Measurements from ENCODE around the gene DMAC1. TPM values are rescaled to one million over a fixed set of nuclear protein-coding genes. Genes with fewer than 3 reads are reported as not detected.

The DMAC1 gene
- total and polyA plus RNA-seq, 2 donors (not counting 1 experiment from before 2014, with no cell fraction given), result 9.8 to 25.7 TPM

DNA sequence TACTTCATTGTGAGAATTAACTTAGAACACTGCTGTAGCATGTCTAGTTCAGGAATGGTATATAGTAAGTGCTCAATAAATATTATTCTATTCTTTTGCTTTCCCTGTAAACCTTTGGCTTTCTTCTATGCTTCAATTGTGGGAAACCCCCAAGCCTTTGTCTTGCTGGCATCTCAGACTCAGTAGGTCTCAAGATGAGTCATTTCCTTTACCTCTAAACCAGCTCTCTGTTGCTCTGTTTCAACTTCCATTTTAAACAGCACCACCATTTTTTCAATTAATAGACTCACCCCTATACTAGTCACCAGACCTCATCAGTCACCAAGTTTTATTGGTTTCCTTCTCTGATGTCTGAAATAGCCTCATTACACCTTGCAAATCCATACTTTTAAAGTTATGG lies 43.5 kb downstream of the DMAC1 start:
- DNase-seq (no peak), ATAC-seq (ENCODE audit: low read depth) (no peak)
- no peak overlapping the region for H3K4me3 ChIP-seq (ENCODE audit: control extremely low read depth in 1 of 5, extremely low read depth in 1 of 5, insufficient read depth in 1 of 5, low read depth in 2 of 5, low read length in 4 of 5)
- ChIA-PET CTCF (no interaction called here), POLR2A (no interaction called here)
- Mint-ChIP-seq H3K9me3 (ENCODE audit: insufficient read depth) (no peaks in the 10 kb centered on the region), H3K4me1 (no peaks in the 10 kb centered on the region), H3K4me3 (no peak overlapping the region), H3K27me3 (no peaks in the 10 kb centered on the region), H3K27ac (no peak overlapping the region)
- H4K20me1 ChIP-seq (ENCODE audit: control insufficient read depth, insufficient read depth, low read length, poor library complexity, severe bottlenecking), result no peaks in the 10 kb centered on the region
- H3K27ac ChIP-seq (ENCODE audit: low read length in 2 of 2), result no peak overlapping the region
- H3K79me2 ChIP-seq (ENCODE audit: control insufficient read depth, insufficient read depth, low read length), result no peaks in the 10 kb centered on the region
- H3K9ac ChIP-seq (ENCODE audit: low read length), result no peak overlapping the region
- intact Hi-C loops (cut with micrococcal nuclease), result no loop called here
- H3K4me1 ChIP-seq (ENCODE audit: control insufficient read depth in 2 of 2, insufficient read depth in 2 of 2, low read length in 2 of 2), result no peaks in the 10 kb centered on the region
- H3K27me3 ChIP-seq (replicated peaks in 1 of 4; ENCODE audit: control extremely low read depth in 1 of 4, control insufficient read depth in 3 of 4, insufficient read depth in 4 of 4, low read length in 3 of 4), result no peaks in the 10 kb centered on the region
- H3K4me2 ChIP-seq (replicated peaks; ENCODE audit: low read depth, low read length, poor library complexity, severe bottlenecking), result no peak overlapping the region
- H3K9me3 ChIP-seq (ENCODE audit: control extremely low read depth in 1 of 3, control insufficient read depth in 2 of 3, insufficient read depth in 1 of 3, low read length in 2 of 3), result no peaks in the 10 kb centered on the region
- H3K36me3 ChIP-seq (replicated peaks in 1 of 2; ENCODE audit: control extremely low read depth in 1 of 2, control insufficient read depth in 1 of 2, extremely low read depth in 1 of 2, insufficient read depth in 2 of 2, low read length in 1 of 2), result no peaks in the 10 kb centered on the region
- TF ChIP-seq, protein P1, sequence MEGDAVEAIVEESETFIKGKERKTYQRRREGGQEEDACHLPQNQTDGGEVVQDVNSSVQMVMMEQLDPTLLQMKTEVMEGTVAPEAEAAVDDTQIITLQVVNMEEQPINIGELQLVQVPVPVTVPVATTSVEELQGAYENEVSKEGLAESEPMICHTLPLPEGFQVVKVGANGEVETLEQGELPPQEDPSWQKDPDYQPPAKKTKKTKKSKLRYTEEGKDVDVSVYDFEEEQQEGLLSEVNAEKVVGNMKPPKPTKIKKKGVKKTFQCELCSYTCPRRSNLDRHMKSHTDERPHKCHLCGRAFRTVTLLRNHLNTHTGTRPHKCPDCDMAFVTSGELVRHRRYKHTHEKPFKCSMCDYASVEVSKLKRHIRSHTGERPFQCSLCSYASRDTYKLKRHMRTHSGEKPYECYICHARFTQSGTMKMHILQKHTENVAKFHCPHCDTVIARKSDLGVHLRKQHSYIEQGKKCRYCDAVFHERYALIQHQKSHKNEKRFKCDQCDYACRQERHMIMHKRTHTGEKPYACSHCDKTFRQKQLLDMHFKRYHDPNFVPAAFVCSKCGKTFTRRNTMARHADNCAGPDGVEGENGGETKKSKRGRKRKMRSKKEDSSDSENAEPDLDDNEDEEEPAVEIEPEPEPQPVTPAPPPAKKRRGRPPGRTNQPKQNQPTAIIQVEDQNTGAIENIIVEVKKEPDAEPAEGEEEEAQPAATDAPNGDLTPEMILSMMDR (IDR thresholded peaks at IDR 0.05), result no peak
- no peak for TF ChIP-seq EZH2 (IDR thresholded peaks at IDR 0.05; ENCODE audit: borderline replicate concordance, insufficient read depth, low read depth, low read length, poor library complexity, severe bottlenecking)
- H2AFZ ChIP-seq (ENCODE audit: insufficient read depth, low read depth, low read length, poor library complexity, severe bottlenecking), result no peak overlapping the region

DNA sequence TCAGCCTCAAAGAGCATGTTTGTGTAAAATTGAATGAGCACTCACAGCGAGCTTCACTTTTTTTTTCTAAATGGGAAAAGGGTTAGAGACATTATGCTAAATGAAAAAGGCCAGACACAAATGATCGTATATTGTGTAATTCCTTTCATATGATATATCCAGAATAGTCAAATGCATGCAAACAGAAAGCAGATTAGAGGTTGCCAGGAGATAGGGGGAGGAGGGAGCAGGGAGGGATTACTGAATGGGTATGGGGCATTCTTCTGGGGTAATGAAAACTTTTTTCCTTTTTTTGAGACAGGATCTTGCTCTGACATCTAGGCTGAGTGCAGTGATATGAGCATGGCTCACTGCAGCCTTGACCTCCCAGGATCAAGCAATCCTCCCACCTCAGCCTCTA lies 47.1 kb downstream of the DMAC1 start:
- no peak overlapping the region for H3K9ac ChIP-seq (ENCODE audit: low read length)
- no peaks in the 10 kb centered on the region for H3K79me2 ChIP-seq (ENCODE audit: control insufficient read depth, insufficient read depth, low read length)
- POLR2A ChIA-PET, result no interaction called here
- WGBS (ENCODE audit: insufficient coverage), result 82% methylated on average over 1 of the region's 2 CpGs
- H3K4me1 Mint-ChIP-seq, result no peaks in the 10 kb centered on the region
- H3K27me3 ChIP-seq (replicated peaks in 1 of 4; ENCODE audit: control extremely low read depth in 1 of 4, control insufficient read depth in 3 of 4, insufficient read depth in 4 of 4, low read length in 3 of 4), result no peaks in the 10 kb centered on the region
- no peak overlapping the region for H3K27ac Mint-ChIP-seq
- no peaks in the 10 kb centered on the region for H3K9me3 ChIP-seq (ENCODE audit: control extremely low read depth in 1 of 3, control insufficient read depth in 2 of 3, insufficient read depth in 1 of 3, low read length in 2 of 3)
- no peak overlapping the region for H2AFZ ChIP-seq (ENCODE audit: insufficient read depth, low read depth, low read length, poor library complexity, severe bottlenecking)
- intact Hi-C loops (cut with micrococcal nuclease), result no loop called here
- CTCF ChIA-PET, result no interaction called here
- no peak for DNase-seq
- ATAC-seq (ENCODE audit: low read depth), result no peak
- H3K4me3 ChIP-seq (ENCODE audit: control extremely low read depth in 1 of 5, extremely low read depth in 1 of 5, insufficient read depth in 1 of 5, low read depth in 2 of 5, low read length in 4 of 5), result no peak overlapping the region
- H3K27ac ChIP-seq (ENCODE audit: low read length in 2 of 2), result no peak overlapping the region
- H3K4me2 ChIP-seq (replicated peaks; ENCODE audit: low read depth, low read length, poor library complexity, severe bottlenecking), result no peak overlapping the region
- TF ChIP-seq, protein P1 (IDR thresholded peaks at IDR 0.05), result no peak
- H3K4me1 ChIP-seq (ENCODE audit: control insufficient read depth in 2 of 2, insufficient read depth in 2 of 2, low read length in 2 of 2), result no peaks in the 10 kb centered on the region
- peaks cover 10% of the 10 kb centered on the region for H3K27me3 Mint-ChIP-seq
- no peaks in the 10 kb centered on the region for H3K36me3 ChIP-seq (replicated peaks in 1 of 2; ENCODE audit: control extremely low read depth in 1 of 2, control insufficient read depth in 1 of 2, extremely low read depth in 1 of 2, insufficient read depth in 2 of 2, low read length in 1 of 2)
- no peaks in the 10 kb centered on the region for H4K20me1 ChIP-seq (ENCODE audit: control insufficient read depth, insufficient read depth, low read length, poor library complexity, severe bottlenecking)
- H3K9me3 Mint-ChIP-seq (ENCODE audit: insufficient read depth), result no peaks in the 10 kb centered on the region
- H3K4me3 Mint-ChIP-seq, result no peak overlapping the region

All from B cell (primary cell).